ENCODE measurements around the gene REEP2.

Gene REEP2

DNA sequence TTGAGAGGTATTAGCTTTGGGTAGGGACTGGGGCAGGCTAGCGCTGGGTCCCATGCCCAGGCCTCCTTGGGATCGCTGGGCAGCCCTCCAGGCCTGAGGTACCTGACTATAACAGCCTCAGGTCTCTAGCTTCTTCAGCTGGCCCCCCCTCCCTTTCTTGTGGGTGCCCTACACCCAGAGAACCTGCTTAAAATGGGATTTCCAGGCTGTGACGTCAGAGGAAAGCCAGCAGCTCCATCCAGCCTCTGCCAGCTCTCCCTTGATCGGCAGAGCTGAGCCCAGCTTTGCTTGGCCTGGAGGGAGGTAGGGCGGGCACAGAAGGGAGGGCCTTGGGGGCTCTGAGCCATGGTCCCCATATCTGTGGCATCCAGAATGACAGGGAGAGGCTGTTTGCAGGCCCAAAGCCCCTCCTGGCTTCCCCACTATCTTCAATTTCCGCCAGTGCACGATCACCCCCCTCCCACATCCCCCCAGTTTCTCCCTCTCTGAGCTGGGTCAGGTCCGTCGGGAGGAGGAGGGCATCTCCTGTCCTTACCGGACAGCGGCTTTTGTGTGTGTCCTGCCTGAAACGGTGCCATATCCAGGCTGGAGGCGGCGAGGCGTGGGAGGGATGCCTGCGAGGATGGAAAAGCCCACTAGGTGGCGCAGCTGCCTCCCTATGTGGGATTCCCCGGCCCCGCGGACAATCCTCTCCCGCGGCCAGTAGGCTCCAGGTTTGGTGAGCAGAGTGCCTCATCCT lies 10.8 kb downstream of the REEP2 start:
- DNase-seq: peak; percentile 83

GRCh38 chr5:138450971-138451370 lies 12.1 kb downstream of the REEP2 start:
- no peak for DNase-seq

DNA sequence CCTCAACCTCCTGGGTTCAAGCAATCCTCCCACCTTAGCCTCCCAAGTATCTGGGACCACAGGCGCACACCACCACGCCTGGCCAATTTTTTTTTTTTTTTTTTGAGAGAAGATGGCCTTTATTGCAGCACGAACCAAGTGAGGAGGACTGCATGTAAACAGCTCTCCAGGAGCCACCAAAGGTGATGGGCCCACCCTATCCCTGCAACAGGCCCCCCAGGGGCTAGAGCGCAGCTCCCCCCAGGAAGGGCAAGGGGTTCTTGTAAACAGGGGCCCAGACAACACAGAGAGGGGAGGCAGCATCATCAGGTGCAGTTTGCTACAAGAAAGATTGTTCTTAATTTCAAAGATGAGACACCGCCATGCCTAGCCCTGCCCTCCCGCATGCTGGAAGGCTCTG lies 13.9 kb downstream of the REEP2 start:
- DNase-seq: no peak

DNA sequence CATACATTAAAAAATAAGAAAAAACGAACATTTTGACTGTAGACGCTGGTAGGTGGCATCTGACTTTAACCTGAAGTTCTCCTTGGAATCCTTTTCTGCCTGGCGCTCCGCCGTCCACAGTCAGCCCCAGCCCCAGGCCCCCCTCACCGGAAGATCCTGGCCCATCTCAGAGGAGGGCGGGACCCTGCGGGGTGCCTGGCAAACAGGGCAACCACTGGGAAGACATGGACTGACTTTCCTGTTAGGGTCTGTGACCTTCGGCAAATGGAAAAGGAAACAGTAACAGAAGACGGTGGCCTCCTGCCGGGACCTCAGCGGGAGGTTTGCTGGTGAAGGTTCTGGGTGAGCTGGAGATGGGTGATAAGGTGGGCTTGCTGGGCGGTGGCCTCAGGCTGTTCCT lies 14.7 kb downstream of the REEP2 start:
- DNase-seq: no peak

DNA sequence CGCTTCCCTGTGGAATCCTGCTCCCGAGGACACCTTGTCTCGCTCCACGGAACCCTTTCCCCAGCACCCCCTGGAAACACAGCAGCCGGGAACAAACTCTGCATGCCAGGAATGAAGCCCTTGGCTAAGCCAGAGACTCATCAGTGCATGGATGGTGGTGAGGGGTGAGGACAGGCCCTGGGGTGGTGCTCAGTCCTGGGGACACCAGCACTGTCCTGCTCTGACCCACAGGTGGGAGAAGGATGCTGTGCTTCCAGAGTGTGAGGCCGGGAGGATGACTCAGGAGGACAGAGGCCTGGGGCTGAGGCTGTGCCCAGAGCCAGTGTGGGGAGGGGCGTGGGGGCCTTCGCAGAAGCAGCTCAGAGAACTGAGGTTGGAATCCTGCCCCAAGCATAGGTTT lies 15.3 kb downstream of the REEP2 start:
- no peak for DNase-seq

GRCh38 chr5:138455232-138455930 lies 16.5 kb downstream of the REEP2 start:
- no peak for DNase-seq

DNA sequence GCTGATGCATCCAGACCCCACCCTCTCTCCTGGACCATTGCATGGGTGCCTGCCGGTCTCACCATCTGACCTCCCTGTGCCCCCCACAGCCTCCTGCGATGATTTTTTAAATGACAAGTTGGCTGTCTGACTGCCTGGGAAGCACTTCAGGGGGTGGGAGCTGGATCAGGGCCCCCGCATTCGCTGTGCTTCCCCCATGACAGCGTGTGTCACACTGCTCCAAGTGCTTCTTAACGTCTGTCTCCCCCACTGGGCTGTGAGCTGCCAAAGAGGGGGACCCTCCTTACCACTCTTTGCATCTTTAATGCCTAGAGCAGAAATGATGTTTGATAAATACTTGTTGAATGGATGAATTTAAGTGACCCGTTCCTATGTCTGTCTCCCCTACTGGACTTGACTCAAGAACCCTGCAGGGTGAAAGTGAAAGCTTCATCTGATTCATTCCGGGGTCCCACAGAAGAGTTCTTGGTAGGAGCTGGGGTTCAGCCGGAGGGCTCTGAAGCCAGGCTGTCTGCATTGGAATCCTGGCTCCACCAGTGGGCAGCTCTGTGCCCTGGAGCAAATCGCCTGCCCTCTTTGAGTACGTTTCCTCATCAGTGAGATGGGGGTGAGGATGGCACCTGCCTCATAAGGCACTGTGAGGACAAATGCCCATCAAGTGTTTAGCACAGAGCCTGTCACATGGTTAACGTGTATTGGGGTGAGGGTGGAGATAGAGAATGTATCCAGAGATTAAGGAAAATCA lies 18.8 kb downstream of the REEP2 start:
- no peak for DNase-seq

DNA sequence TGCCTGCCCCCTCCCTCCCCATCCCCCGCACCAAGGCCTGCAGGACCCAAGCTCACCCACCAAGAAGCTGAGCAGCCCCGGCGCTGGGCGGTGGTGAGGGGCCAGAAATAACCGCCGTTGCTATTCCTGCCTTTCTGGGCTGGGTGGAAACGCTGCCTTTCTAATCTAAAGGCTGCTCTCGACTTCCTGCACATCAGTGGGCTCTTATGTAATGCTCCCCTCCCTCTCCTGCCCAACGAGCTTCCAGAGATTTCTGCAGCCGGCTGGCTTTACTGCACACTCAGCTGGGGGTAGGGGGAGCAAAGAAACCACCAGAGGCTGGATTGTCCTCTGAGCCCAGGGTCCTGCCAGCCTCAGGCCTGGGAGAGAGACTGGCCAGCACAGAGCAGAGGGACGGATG lies 19.5 kb downstream of the REEP2 start:
- no peak for DNase-seq

DNA sequence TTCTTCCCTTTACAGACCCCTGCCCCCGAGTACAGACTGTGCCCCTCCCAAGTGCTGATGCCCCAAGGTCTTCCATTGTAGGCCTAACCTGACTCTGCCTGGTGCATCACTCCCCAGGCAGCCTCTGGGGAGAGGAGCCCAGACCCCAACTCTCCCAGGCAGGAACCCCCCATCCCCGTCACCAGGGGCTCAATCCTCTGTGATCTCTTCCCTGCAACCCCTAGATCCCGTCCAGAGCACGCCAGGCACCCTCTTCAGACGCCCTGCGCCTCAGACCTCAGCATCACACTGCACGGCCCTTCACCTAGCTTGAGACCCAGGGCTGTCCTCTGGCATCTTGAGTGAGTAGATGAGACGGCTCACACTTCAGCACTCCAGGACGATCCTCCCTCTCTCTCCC lies 20.0 kb downstream of the REEP2 start:
- DNase-seq: no peak

DNA sequence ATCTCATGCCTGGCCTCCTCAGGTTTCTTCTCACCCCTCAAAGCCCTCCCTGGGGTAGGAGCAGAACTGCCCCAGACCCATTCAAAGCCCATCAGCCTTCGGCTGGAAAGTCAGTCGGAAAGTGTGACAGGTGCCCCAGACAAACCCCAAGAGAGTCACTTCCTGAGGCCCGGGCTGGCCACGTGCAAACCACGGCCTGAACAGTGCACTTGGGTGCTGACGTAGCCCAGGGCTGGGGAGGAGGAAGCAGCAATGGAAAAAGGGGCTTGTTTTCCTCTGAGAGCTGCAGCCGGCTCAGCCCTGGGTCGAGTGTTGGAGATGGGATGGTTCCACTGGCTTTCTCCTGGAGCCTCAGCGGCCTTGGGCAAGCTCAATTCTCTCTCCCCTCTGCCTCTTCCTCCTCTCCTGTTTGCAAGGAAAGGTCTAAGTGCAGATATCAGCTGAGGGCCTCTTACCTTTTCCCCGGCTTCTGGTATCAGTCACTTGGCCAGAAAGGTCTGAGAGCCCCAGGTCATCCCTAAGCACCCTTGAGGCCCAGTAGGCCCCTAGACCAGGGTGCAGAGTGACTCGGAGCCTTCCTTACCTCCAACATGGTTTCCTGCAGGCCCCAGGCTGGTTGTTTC lies 20.6 kb downstream of the REEP2 start:
- no peak for DNase-seq

DNA sequence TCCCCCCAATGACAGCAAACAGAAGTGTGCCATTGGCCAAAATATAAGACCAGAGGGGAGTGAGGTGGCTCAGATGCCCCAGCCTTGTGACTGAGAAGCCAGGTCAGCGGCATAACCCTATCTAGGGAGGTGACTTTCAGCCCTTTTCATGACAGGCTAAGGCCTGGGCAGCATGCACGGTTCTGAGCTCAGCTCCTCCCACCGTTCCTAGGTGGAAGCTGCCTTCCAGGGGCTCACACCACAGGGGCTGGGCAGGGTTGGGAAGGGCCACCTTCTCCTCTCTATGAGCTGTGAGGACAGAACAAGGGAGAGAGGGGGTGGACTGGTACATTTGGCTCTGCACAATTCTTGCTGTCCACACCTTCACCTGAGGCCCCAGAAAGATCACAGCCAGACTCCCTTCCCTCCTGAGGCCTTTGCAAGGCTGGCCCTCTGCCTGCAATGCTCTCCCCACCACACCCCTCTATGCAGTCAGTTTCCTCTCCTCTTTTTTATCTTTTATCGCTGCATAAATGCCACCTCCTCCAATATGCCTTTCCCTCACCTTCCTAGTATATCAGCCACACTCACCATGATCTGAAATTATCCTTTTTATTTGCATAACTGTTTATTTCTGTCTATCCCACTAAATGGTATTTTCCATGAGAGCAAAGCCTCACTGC lies 21.3 kb downstream of the REEP2 start:
- DNase-seq: peak; percentile 36

DNA sequence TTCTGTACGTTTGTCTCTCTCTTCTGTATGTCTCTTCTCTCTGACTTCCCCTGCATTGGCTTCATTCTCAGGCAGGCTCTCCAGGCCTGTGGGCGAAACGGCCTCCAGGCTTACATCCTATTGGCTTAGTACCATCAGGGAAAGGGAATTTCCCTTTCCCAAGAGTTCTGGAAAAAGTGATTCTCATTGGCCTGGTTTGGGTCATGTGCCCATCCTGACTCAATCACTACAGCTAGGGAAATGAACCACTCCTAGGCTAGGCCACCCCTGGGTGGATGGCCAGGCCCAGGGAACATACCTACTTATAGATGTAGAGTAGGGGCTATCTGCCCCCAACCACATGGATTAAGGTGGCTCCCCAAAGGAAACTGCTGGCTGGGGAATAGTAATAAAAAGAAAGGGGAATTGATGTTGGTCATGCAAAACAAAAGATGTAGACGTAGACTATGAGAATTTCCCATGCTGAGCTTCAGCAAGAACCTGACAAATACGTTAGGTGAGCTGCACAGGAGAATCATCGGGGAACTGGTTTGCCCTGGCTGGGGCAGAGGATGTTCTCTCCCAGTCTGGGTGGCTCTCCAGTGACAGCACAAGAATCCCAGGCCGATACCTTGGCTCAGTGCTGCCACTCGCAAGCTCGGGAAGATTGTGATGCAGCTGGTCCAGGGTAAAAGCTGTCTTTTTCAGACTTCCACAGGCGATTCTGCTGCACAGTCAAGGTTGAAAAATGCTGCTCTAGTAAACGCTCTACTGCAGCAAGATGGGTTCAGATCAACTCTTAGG lies 22.7 kb downstream of the REEP2 start:
- DNase-seq: no peak

- DNase-seq: peak; percentile 18
Observed at GRCh38 chr5:138463419-138464007, 24.7 kb downstream of the REEP2 start.

DNA sequence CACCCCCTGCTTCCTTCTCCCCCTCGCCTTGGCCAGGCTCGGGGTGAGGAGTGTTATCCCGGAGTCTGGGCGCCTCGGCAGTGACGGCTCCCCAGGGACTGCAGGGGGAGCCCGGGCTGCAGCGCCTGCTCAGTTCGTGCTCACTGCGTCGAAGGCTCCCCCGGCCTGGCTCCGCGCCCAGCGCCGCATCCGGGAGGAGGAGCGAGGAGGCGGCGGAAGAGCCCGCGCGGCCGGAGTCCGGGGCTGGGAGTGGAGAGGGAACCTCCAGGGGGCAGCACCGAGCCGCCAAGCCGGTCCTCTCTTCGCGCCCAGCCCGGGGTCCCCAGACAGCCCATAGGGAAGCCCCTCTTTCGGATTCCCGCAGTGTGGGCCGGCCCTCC lies 25.1 kb downstream of the REEP2 start:
- DNase-seq: peak; percentile 94

GRCh38 chr5:138464388-138465260 lies 25.8 kb downstream of the REEP2 start:
- DNase-seq: peak; percentile 99

DNA sequence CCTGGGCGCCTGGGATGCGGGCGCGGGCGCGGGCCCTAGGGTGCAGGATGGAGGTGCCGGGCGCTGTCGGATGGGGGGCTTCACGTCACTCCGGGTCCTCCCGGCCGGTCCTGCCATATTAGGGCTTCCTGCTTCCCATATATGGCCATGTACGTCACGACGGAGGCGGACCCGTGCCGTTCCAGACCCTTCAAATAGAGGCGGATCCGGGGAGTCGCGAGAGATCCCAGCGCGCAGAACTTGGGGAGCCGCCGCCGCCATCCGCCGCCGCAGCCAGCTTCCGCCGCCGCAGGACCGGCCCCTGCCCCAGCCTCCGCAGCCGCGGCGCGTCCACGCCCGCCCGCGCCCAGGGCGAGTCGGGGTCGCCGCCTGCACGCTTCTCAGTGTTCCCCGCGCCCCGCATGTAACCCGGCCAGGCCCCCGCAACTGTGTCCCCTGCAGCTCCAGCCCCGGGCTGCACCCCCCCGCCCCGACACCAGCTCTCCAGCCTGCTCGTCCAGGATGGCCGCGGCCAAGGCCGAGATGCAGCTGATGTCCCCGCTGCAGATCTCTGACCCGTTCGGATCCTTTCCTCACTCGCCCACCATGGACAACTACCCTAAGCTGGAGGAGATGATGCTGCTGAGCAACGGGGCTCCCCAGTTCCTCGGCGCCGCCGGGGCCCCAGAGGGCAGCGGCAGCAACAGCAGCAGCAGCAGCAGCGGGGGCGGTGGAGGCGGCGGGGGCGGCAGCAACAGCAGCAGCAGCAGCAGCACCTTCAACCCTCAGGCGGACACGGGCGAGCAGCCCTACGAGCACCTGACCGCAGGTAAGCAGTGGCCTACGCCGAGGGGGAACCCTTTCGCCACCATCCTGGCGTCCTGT lies 26.6 kb downstream of the REEP2 start, which contains the start of gene EGR1:
Gene EGR1, plus strand, starts transcription at position 219 of the 864 bp plus-strand sequence. Its CDS starts 283 bp downstream, at position 502.
- DNase-seq: peak; percentile 92

DNA sequence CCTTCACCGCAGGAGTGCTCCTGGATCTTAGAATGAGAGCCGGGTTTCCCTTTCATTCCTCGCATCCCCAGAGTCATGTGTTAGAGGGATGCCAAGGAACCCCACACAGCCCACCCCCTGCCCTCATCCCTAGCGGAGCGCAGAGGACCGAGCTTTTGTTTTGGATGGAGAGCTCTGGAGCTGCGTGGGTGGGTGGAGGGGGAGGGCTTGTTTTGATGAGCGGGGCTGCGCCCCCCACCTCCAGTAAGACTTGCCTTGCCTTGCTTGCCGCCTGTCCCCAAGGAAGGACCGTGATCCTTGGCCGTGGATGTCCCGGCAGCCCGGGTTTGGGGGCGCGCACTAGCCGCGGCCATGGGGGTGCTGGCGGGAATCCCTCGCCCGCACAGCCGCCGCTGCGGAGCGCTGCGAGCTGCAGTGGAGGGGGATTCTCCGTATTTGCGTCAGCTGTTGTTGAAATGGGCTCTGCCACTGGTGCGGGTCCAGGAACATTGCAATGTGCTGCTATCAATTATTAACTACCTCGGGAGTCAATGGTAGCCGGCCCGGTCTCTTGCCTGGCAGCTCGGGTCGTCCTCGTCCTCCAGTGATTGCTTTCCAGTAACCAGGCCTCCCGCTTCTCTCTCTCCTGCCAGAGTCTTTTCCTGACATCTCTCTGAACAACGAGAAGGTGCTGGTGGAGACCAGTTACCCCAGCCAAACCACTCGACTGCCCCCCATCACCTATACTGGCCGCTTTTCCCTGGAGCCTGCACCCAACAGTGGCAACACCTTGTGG lies 27.5 kb downstream of the REEP2 start:
- DNase-seq: no peak

DNA sequence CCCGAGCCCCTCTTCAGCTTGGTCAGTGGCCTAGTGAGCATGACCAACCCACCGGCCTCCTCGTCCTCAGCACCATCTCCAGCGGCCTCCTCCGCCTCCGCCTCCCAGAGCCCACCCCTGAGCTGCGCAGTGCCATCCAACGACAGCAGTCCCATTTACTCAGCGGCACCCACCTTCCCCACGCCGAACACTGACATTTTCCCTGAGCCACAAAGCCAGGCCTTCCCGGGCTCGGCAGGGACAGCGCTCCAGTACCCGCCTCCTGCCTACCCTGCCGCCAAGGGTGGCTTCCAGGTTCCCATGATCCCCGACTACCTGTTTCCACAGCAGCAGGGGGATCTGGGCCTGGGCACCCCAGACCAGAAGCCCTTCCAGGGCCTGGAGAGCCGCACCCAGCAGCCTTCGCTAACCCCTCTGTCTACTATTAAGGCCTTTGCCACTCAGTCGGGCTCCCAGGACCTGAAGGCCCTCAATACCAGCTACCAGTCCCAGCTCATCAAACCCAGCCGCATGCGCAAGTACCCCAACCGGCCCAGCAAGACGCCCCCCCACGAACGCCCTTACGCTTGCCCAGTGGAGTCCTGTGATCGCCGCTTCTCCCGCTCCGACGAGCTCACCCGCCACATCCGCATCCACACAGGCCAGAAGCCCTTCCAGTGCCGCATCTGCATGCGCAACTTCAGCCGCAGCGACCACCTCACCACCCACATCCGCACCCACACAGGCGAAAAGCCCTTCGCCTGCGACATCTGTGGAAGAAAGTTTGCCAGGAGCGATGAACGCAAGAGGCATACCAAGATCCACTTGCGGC lies 28.2 kb downstream of the REEP2 start:
- no peak for DNase-seq

Data from hematopoietic multipotent progenitor cell treated with erythropoietin and hydrocortisone succinate and interleukin-3 and kit ligand, for 8 days (in vitro differentiated cells).